HG03064 (cell line): ENCODE measurements around the gene ZNF471.
A peak's percentile ranks its signal among the peaks of the same experiment; 100 is the strongest.

Experiments used
- ATAC-seq: cut with Tn5 transposase; IDR thresholded peaks from one replicate; pipeline ENCODE4 v1.9.1; 2021; ENCODE audit warnings: low read depth; ENCODE audit not compliant: unreplicated experiment

ZNF471 gene

GRCh38 chr19:56507446-56508289, at the start of gene ZNF471:
ZNF471 (plus strand) TSS chr19:56507855; CDS start chr19:56511572, 3,717 bp downstream.
- no peak for ATAC-seq

- ATAC-seq: no peak
Measured at GRCh38 chr19:56474308-56474707, 33.3 kb upstream of the ZNF471 start.

GRCh38 chr19:56476093-56476492, 31.6 kb upstream of the ZNF471 start:
- no peak for ATAC-seq

GRCh38 chr19:56476651-56477428, 30.8 kb upstream of the ZNF471 start, which contains the start of gene ZNF667:
ZNF667 (minus strand) TSS chr19:56477345; CDS start chr19:56462370, 14,975 bp downstream.
- no peak for ATAC-seq

GRCh38 chr19:56477429-56478338, 30.0 kb upstream of the ZNF471 start:
- ATAC-seq: no peak

- ATAC-seq: no peak
Measured at GRCh38 chr19:56491399-56491798, 16.3 kb upstream of the ZNF471 start.

GRCh38 chr19:56504581-56504980, 3.1 kb upstream of the ZNF471 start:
- no peak for ATAC-seq

GRCh38 chr19:56508290-56508778, 679 bp downstream of the ZNF471 start:
- ATAC-seq: no peak

- no peak for ATAC-seq
Measured at GRCh38 chr19:56525214-56525860, 17.7 kb downstream of the ZNF471 start.

- ATAC-seq: no peak
Measured at GRCh38 chr19:56537442-56537841, 29.8 kb downstream of the ZNF471 start.

GRCh38 chr19:56538254-56538760, 30.7 kb downstream of the ZNF471 start:
- peak; percentile 72 for ATAC-seq

- peak; percentile 24 for ATAC-seq
Measured at GRCh38 chr19:56538761-56539263, 31.2 kb downstream of the ZNF471 start, which contains the start of gene ZFP28. ZFP28 (plus strand) TSS chr19:56538948; CDS start chr19:56539019, 71 bp downstream.

- ATAC-seq: no peak
Measured at GRCh38 chr19:56543776-56544175, 36.1 kb downstream of the ZNF471 start.

GRCh38 chr19:56547535-56547934, 39.9 kb downstream of the ZNF471 start:
- ATAC-seq: no peak

GRCh38 chr19:56554272-56554869, 46.7 kb downstream of the ZNF471 start:
- ATAC-seq: no peak

GRCh38 chr19:56562766-56563165, 55.1 kb downstream of the ZNF471 start:
- no peak for ATAC-seq

- ATAC-seq: peak; percentile 37
Measured at GRCh38 chr19:56566904-56567273, 59.2 kb downstream of the ZNF471 start.

- ATAC-seq: peak; percentile 96
Measured at GRCh38 chr19:56567274-56568120, 59.8 kb downstream of the ZNF471 start, which contains the start of gene ZNF470. ZNF470 (plus strand) TSS chr19:56567468; CDS start chr19:56570312, 2,844 bp downstream.
